ENCODE measurements around the gene LFNG.
"Not testable (repeated sequence)": the region's sequence is repeated elsewhere in the genome, so short reads cannot be mapped to it uniquely, and the experiment has no call there.

LFNG gene

DNA sequence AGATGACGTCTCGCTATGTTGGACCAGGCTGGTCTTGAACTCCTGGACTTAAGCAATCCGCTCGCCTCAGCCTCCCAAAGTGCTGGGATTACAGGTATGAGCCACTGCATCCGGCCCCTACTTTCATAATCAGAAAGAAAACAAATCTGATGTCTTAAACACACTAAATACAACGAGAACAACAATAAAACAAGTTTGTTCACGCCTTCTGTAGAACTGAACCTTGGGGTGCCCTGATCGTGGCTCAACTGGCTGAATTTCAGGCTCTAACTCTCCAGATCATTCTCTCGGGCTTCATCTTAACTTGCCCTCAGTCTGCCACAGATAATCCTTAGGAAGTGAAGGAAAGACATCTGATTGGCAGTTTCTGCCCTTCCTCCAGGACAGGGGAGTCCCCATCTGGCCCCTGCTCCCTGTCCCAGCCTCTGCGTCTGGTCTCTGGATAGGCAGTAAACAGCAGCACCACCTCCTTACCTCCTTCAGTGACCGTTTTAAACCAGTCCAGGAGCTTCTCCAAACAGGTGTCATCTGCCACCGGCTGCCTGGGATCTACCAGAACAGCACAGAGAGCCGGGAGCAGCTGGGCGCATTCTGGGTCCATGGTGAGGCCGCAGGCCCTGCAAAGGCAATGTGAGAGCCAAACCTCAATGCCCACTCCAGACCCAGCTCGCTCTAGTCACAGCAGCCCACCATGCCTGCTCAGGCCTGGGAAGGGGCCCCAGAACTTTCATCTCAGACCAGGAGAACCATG lies 34.4 kb downstream of the LFNG start:
- no peak for DNase-seq

DNA sequence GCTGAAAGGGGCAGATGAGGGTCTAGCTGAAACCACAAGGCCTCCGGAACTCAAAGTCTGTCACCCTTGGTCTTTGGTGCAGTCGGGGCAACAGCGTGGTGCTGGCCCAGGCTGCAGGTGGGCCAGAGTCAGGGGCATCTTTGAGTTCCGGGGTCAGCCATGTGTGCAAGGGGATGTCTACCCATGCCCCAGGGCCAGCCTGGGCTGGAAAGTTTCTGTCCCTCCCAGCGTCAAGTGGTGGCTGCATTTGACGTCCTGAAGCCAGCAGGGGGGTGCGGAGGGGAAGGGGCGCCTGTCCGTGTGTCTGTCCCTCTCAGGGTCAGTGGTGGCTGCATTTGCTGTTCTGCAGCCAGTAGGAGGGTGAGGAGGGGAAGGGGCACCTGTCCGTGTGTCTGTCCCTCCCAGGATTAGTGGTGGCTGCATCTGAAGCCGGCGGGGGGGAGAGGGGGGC lies 35.1 kb downstream of the LFNG start:
- DNase-seq, result no peak

DNA sequence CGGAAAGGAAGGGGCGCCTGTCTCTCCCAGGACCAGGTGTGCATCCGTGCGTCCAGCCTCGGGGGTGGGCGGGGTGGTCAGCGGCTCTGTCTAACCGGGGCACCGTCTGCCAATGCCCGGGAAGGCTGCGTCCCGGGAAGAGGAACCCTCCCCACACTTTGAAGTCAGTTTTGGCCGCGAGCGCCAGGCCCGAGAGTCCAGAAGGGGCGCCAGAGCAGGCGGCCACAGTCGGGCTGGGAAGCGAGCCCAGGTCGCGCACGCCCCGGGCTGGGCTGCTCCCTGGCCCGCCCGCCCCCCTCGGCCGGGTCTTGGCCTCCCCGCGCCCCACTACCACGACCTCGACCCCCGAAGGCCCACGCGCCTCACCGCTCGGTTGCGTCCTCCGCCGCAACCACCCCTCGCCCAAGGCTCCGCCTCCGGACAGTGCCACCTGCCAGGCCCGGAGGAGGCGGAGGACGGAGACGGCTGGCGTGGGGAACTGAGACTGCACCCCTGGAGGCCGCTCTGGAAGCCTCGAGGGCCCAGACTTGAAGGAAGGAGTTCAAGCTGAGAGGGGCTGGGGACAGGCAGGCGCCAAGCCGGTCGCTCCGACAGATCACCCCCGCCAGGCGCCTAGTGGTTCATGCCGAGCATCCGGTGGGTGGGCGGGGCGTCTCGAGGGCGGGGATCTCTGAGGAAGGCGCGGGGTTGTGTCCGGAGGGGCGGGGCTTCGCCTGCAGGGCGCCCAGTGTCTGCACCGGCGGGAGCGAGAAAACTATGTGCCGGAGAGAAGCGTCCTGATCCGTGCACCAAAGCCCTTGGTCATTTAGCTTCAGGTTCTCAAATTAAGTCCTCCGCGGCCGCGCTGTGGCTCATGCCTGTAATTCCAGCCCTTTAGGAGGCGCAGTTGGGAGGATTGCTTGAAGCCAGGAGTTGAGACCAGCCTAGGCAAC lies 35.8 kb downstream of the LFNG start, which contains the start of gene BRAT1:
BRAT1 (minus strand) TSS at position 404 of the 932 bp plus-strand sequence. CDS start 1,093 bp downstream, outside the sequence.
- DNase-seq, result peak; percentile 84

DNA sequence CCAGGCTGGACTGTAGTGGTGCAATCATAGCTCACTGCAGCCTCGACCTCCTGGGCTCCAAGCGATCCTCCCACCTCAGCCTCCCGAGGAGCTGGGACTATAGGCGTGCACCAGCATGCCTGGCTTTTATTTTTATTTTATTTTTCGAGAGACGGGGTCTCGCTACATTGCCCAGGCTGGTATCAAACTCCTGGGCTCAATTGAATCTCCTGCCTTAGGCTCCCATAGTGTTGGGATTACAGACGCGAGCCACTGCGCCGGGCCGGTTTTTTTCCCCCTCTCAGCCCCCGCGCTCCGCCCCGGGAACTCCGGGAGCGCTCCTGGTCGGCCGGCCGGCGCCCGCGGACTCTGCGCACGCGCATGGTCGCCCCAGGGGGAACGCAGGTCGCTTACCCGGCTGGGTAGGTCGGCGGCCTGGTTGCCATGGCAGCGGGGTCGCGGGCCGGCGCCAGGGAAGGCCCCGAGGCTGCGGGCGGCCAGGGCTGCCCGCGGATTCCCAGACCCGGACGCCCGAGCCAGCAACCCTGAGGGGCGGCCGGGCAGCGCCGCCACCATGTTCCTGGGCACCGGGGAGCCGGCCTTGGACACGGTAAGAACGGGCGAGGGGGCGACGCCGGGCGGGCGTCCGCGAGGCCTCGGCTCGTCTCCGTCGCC lies 39.2 kb downstream of the LFNG start, which contains the start of gene IQCE:
IQCE (plus strand) TSS at position 351 of the 654 bp plus-strand sequence; CDS start at position 554, 203 bp downstream.
- DNase-seq, result peak; percentile 61

DNA sequence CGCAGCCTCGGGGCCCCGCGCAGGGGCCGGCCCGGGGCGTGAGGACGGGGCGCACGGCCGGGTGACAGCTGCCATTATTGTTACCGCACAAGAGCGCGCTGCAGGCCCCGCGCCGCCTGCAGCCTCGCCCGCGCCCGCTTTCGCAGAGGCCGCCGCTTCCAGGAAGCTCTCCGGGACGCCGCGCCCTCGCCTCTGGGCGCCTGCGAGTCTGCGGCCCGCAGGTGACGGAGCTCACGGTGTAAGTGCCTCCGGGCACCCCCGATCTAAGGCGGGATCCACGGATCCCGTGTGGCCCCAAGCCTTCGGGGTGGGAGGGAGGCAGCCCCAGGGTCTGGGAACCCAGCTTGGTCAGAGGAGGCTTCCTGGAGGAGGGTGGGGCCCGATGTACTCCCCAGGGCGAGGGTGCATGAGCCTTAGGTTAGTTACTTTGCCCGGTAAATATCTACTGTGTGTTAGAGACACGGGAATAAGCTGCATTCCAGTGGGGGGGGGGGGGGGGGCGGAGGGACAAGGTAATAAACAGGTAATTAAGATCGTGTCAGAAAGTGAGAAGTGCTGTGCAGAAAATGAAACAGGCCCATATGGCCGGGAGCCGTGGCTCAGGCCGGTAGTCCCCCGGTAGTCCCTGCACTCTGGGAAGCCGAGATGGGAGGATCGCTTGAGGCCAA lies 39.8 kb downstream of the LFNG start:
- no peak for DNase-seq

DNA sequence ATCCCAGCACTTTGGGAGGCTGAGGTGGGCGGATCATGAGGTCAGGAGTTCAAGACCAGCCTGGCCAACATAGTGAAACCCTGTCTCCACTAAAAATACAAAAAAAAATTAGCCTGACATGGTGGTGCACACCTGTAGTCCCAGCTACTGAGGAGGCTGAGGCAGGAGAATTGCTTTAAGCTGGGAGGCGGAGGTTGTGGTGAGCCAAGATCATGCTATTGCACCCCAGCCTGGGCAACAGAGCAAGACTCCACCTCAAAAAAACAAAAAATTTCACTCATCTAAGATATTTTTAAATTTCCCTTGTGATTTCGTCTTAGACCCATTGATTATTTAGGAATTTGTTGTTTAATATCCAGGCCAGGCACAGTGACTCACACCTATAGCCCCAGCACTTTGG lies 44.4 kb downstream of the LFNG start:
- not testable (repeated sequence) for DNase-seq

DNA sequence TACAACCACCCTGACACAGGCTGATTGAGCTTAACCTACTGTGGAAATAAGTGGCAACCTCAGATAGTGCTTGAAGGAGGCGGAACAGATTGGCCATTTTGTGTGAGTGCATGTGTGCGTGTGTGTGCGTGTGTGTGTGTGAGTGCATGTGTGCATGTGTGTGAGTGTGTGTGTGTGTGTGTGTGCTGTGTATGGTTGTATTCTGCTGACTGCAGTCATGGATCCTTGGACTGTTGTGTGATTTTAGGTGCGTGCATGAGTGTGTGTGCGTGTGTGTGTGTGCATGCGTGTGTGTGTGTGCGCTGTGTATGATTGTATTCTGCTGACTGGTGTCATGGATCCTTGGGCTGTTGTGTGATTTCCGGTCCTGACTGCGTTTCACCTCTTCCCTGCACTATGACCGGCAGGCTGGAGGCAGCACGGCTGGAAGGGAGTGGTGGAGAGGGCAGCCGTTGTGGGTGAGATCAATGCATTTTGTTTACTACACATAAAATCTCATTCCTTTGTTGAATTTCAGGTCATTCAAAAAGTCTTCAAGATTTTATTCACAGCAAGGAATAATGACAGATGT lies 45.5 kb downstream of the LFNG start:
- no peak for DNase-seq

DNA sequence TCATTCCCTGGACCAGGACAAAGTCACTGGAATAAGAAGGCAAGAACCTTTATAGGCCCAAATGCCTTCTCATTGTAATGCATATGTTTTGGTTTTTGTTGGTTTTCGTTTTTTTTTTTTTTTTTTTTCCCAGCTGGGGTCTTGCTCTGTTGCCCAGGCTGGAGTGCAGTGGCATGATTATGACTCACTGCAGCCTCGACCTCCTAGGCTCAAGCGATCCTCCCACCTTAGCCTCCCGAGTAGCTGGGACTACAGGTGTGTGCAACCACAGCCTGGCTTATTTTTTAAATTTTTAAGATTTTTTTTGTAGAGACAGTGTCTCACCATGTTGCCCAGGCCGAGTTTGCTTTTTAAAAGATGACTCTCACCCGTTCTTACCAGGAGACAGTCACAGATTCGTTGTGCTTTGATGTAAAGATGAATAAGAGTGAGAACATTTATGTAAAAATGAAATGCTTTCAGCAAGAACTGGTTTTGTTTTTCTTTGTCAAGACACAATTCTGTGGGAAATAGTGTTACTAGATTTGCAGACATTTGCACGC lies 46.8 kb downstream of the LFNG start:
- no peak for DNase-seq

DNA sequence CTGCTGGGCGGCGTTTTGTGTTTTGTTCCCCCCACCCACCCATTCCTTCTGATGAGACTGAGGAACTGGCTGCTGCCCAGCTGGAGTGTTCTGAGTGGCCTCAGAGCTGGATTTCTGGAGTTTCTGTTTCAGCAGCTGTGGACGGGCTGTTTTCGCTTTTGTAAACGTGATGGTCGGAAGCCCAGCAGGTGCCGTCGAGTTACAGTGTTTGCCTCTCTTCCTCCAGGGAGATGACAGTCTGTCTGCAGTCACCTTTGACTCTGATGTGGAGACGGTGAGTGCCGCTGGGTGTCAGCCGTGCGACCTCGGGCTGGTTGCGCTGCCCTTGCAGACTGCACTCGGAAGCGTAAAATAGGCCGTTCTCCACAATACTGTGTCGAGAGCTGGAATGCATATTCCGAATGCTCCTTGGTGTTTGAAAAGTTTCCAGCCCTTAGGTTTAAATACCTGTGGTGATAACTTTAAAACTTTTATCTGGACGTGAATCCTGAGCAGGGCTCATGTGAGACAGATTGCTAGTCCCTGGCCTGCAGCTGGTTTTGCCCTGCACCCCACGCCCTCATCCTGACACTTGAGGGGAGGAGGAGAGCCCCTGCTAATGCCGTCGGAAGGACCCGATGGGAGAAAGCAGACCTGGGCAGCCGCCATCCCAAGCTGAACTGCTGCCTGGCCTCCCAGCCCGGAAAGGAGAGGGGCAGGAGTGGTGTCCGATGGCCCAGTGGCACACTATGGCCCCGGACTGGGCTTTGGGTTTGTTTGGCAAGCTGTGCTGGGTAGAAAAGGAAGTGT lies 47.5 kb downstream of the LFNG start:
- no peak for DNase-seq

DNA sequence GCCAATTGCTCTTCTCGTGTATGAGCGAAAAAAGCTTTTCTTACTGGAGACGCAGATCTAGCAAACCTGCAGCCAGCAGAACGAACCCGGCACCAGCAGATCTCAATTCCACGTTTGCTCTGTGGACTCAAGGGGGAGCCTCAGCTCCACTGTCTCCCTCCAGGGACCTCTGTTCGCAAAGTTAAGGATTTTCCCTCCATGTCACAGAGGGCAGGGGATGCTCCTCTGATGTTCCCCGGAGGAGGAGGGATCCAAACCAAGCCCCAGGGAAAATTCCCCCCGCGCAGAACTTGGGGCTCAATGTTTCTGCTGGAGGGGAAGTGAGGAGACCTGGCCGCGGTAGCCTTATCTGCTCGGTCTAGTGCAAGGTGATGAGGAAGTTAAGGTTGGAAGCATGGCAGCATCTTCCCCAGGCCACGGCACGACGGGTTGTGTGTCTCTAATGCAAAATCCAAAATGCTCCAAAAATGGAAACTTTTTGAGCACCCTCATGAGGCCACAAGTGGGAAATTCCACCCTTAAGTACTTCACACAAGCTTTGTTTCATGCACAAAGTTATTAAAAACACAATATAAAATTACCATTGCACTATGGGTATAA lies 48.2 kb downstream of the LFNG start:
- DNase-seq, result no peak

DNA sequence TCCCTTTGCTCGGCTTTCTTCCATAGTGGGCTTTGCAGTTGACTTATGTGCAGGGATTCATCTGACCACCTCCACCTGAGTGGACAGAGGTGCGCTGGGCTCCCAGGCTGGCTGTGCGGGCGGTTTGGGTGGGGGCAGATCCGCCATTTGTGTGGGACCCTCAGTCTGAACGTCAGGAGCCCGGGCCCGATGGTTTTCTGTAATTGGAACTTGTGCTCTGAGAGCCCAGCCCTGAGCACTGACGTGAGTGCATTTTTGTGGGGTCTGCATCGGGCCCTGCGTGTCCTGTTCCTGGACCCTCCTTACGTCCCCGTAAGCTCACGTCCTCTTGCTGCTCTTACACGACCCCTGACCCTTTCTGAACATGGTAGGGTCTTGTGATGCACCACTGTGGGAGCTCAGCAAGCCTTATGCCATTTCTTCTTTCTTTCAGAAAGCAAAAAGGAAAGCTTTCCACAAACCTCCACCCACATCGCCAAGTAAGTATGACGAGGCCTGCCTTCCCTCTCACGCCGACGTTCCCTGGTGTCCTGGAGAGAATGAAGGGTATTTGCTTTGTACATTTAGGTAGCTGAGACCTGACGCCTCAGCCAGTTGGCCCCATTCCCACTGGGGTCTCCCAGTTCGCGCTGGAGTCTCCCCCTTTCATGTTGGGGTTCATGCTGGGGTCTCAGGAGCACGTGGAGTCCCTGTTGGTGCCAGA lies 49.1 kb downstream of the LFNG start:
- no peak for DNase-seq

DNA sequence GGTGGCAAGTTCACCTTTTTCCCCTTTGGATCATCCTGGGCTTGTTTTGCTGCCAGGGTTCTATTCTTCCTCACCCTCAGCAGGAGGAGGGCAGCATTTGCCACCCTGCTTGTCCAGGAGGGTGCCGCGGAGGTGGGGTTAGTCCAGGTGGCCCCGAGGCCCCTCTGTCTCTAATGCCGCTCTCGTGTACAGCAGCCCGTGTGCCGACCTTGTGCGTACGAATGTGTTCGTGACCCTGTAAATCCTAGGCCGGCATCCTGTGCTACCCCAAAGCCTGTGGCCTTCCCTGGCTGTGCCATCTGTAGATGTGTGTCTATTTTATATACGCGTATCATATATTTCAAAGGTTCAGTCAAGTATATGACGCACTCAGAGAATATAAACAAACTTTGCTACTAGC lies 49.8 kb downstream of the LFNG start:
- no peak for DNase-seq

DNA sequence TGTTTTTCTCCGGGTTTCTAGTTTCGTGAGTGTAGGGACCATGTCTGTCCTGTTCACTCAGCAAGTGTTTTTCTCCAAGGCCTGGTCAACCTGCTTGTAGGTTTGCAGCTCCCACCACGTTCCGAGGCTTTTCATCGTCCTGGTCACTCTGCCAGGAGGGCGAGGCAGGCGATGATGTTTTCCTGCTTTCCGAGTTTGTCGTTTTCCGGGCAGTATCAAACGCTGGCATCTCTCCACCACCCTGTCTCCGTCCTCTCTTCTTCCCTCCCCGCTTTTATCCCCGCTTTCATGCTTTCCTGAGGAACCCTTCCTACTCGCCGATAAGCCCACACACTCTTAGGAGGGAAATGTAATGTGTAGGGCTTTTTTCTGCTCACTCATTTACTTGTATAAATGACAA lies 50.4 kb downstream of the LFNG start:
- no peak for DNase-seq

DNA sequence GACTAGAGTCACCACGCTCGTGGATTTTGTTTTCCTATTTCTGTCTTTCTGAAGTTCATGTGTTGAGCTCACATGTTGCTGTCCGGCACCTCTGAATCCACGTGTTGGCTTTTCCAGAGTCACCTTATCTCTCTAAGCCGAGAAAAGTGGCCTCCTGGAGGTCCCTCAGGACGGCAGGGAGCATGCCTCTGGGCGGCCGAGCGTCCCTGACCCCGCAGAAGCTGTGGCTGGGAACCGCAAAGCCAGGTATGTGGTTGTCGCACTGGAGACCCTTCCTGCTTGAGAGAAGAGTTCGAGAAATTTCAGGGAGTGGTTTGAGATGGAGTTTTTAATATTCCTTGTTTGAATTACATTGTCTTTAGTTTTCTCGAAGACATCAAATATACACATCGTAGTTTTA lies 51.8 kb downstream of the LFNG start:
- DNase-seq, result no peak

DNA sequence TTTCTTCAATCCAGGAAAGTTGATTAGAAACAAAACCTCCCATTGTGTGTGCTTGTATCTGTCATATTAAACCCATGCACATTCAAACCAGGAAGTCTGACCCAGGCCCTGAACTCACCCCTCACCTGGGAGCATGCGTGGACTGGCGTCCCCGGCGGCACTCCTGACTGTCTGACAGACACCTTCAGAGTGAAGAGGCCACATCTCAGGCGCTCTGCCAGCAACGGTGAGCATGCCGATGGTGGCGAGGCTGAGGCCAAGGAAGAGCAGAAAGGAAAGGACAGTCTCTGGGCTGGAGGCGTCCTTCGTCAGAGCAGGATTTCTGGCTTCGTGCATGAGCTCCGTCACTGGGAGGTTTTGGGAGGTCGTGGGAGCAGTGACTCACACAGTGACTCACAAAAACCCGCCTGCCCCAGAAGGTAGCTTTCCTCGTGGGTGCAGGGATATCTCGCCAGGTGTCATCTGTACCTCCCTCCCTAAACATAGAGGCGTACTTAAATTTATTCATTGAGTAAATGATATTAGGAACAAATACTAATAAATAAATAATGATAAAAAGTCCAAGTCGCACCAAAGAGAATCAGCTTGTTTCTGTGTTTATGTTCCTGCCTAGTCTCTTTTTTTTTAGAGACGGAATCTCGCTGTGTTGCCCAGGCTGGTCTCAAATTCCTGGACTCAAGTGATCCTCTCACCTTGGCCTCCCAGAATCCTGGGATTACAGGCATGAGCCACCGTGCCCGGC lies 52.7 kb downstream of the LFNG start:
- DNase-seq, result no peak

DNA sequence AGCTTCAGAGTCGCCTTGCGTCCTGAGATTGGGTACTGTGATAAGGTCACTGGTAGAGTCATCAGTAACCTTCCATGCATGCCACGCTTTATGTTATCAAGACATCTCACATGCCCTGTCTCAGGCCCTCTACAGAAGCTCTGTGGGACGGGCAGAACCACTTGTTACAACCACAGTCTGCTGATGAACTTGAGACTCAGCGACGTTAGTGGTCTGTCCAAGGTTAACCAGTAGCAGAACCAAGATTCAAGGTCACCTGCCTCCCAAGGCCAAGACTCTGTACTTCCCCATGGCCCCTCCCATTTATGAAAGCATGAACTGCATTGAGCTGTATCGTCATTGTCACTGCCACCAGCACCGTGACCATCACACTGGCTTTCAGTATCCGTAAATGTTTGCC lies 54.2 kb downstream of the LFNG start:
- no peak for DNase-seq

DNA sequence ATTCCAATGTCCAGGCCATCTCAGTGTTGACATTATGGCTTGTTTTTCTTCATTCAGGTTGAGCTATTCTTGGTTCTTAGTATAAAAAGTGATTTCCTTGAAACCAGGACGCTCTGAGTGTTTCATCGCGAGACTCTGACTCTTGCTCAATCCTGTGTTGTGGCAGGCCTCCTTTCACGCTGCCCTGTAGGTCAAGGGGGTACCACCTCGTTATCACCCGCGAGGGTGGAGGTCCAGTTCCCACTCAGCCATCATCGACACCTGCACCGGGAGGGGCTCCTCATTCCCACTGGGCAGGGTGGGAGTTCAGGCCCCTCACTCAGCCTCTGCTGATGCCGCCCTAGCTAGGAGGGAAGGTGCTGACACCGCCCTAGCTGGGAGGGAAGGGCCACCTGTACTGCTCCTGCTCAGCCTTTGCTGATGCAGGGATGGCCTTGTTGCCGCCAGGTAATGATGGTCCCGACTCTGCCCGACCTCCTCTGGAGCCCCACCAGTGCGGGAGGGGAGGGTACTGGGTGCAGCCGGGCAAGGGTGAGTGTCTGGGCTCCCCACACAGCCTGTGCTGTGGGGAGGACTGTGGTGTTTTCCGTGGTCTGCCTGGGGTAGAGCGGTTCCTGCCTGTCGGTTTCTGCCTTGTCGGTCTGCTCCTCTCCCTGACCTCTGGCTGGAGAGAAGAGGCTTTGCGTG lies 55.6 kb downstream of the LFNG start:
- no peak for DNase-seq

DNA sequence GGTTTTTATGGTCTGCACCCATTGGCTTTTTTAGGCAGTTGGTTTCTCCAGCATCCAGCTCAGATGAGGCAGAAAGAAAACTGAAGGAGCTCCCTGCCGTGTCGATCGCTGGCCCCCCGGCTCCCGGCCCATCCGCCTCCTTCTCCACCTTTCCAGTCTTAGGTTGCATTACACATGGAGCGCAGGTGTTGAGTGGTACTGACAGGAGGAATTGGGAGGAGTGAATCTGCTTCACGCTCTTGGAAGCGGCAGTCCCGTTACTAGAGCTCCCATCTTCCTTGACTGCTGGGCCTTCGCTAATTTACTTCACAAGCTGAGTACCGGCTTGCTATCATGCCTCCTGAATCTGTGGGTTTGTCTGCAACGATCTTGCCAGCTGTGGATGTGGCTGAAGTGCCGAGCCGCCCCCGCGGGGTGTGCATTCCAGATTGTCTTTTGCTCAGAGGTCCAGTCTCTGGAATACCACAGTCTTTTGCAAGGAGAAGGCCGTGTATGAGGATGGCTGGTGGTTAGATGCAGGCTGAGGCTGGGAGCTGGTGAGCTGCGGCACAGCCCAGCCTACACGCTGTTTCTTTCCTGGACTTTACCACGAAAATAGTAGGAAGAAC lies 56.3 kb downstream of the LFNG start:
- DNase-seq, result no peak
